IMR-90 (cell line): ENCODE measurements around the gene AGPAT3. TPM values are rescaled to one million over a fixed set of nuclear protein-coding genes. Genes with fewer than 3 reads are reported as not detected.

ENCODE experiments used
- ATAC-seq: fragments of 200-7000 bp; cut with Tn5 transposase; 2 replicates; pipeline ENCODE4 v1.9.1; 2020; ENCODE audit warnings: low read depth, mild to moderate bottlenecking, moderate library complexity
- BruUV-seq: library from RNA; stranded (reverse); fragments of 400-500 nt; replicated peaks from 2 replicates; lab custom pipeline; 2021; lab: Mats Ljungman, UMichigan
- CTCF ChIA-PET: fragments of 300-600 bp; formaldehyde crosslinking; extraction: SDS; loops from one replicate; lab custom pipeline; 2021; ENCODE audit warnings: antibody characterized with exemption; lab: Yijun Ruan, JAX
- POLR2A ChIA-PET: fragments of 300-600 bp; sonication (Branson Sonifier 250); formaldehyde crosslinking; loops from one replicate; lab custom pipeline; 2022; ENCODE audit warnings: antibody characterized with exemption; ENCODE audit not compliant: unreplicated experiment; lab: Charles Lee
- DNase-seq: peaks from one replicate; pipeline ENCODE4 v3.0.0; 2013
- H2AFZ ChIP-seq: replicated peaks from 2 replicates; pipeline ENCODE3; 2013; ENCODE audit warnings: low read length, mild to moderate bottlenecking; ENCODE audit not compliant: poor library complexity
- H2AK5ac ChIP-seq: 2 replicates; pipeline ENCODE4 v1.6.1; 2013; ENCODE audit warnings: low read depth, low read length, inconsistent platforms
- H2AK9ac ChIP-seq: replicated peaks from 2 replicates; pipeline ENCODE3; 2013; ENCODE audit warnings: mild to moderate bottlenecking, low read depth, low read length, moderate library complexity; ENCODE audit not compliant: poor library complexity
- H2BK120ac ChIP-seq: 2 replicates; pipeline ENCODE4 v1.6.1; 2013; ENCODE audit warnings: low read depth, low read length, inconsistent platforms
- H2BK15ac ChIP-seq: 3 replicates; pipeline ENCODE4 v1.6.1; 2013; ENCODE audit warnings: low read depth, low read length, inconsistent platforms
- H2BK20ac ChIP-seq: 2 replicates; pipeline ENCODE4 v1.6.1; 2013; ENCODE audit warnings: low read depth, mild to moderate bottlenecking, inconsistent platforms, low read length, moderate library complexity
- H2BK5ac ChIP-seq: 2 replicates; pipeline ENCODE4 v1.6.1; 2013; ENCODE audit warnings: mild to moderate bottlenecking, low read depth, low read length, inconsistent platforms; ENCODE audit not compliant: poor library complexity, severe bottlenecking
- H3K14ac ChIP-seq: replicated peaks from 2 replicates; pipeline ENCODE4 v1.6.1; 2013; ENCODE audit warnings: low read depth, low read length, inconsistent platforms
- H3K18ac ChIP-seq: 2 replicates; pipeline ENCODE4 v1.6.1; 2013; ENCODE audit warnings: low read depth, low read length, control low read depth
- H3K23ac ChIP-seq: 2 replicates; pipeline ENCODE4 v1.6.1; 2013; ENCODE audit warnings: low read depth, low read length, inconsistent platforms
- H3K27ac ChIP-seq: 2 replicates; pipeline ENCODE4 v1.5.1; 2013; ENCODE audit warnings: mild to moderate bottlenecking, control low read depth, low read length; ENCODE audit not compliant: insufficient read depth
- H3K27me3 ChIP-seq: 2 replicates; pipeline ENCODE4 v1.6.1; 2013; ENCODE audit warnings: low read length; ENCODE audit not compliant: control insufficient read depth, insufficient read depth
- H3K36me3 ChIP-seq: 2 replicates; pipeline ENCODE4 v1.6.1; 2013; ENCODE audit warnings: low read length, mixed read lengths; ENCODE audit not compliant: control insufficient read depth, insufficient read depth
- H3K4ac ChIP-seq: 2 replicates; pipeline ENCODE4 v1.6.1; 2013; ENCODE audit warnings: low read depth, low read length, inconsistent platforms
- H3K4me1 ChIP-seq: 2 replicates; pipeline ENCODE4 v1.6.1; 2013; ENCODE audit warnings: low read length, mixed read lengths; ENCODE audit not compliant: control insufficient read depth, insufficient read depth
- H3K4me2 ChIP-seq: 2 replicates; pipeline ENCODE4 v1.6.1; 2013; ENCODE audit warnings: low read depth, mild to moderate bottlenecking, control low read depth, low read length, moderate library complexity
- H3K4me3 ChIP-seq: 2 replicates; pipeline ENCODE4 v1.5.1; 2013; ENCODE audit warnings: low read depth, mild to moderate bottlenecking, control low read depth, low read length, moderate library complexity; ENCODE audit not compliant: insufficient read depth
- H3K56ac ChIP-seq: 2 replicates; pipeline ENCODE4 v1.6.1; 2013; ENCODE audit warnings: low read length, inconsistent platforms; ENCODE audit not compliant: insufficient read depth; ENCODE audit errors: extremely low read depth
- H3K79me1 ChIP-seq, 2 experiments: 2 replicates each; pipeline ENCODE4 v1.6.1; 2013; ENCODE audit warnings: low read length in 2 of 2, inconsistent platforms in 1 of 2, low read depth in 1 of 2
- H3K9ac ChIP-seq: 2 replicates; pipeline ENCODE4 v1.6.1; 2013; ENCODE audit warnings: low read depth, low read length, control low read depth
- H3K9me1 ChIP-seq: 2 replicates; pipeline ENCODE4 v1.6.1; 2013; ENCODE audit warnings: low read length, inconsistent platforms; ENCODE audit not compliant: insufficient read depth
- H3K9me3 ChIP-seq: 2 replicates; pipeline ENCODE4 v1.6.1; 2013; ENCODE audit warnings: low read length; ENCODE audit not compliant: control insufficient read depth, insufficient read depth
- H4K20me1 ChIP-seq: 2 replicates; pipeline ENCODE4 v1.6.1; 2013; ENCODE audit warnings: low read length, inconsistent platforms; ENCODE audit not compliant: insufficient read depth
- H4K5ac ChIP-seq: 2 replicates; pipeline ENCODE4 v1.6.1; 2013; ENCODE audit warnings: mild to moderate bottlenecking, low read depth, low read length, control low read depth
- H4K8ac ChIP-seq, 2 experiments: 2 replicates each; pipeline ENCODE4 v1.6.1; 2013; ENCODE audit warnings: low read depth in 2 of 2, low read length in 2 of 2, control low read depth in 1 of 2, inconsistent platforms in 1 of 2
- H4K91ac ChIP-seq: 2 replicates; pipeline ENCODE4 v1.6.1; 2013; ENCODE audit warnings: low read depth, low read length, inconsistent platforms; ENCODE audit not compliant: insufficient read depth
- BHLHE40 ChIP-seq: fragments of 150-350 bp; IDR thresholded peaks from 2 replicates; pipeline ENCODE4 v1.6.1; 2016; ENCODE audit warnings: mild to moderate bottlenecking, low read depth, low read length
- CHD1 ChIP-seq: IDR thresholded peaks from 2 replicates; pipeline ENCODE4 v1.6.1; 2012; ENCODE audit warnings: low read depth, low read length, improper control_type of control experiment
- FOS ChIP-seq: fragments of 150-350 bp; IDR thresholded peaks from 2 replicates; pipeline ENCODE4 v1.6.1; 2016; ENCODE audit warnings: low read depth, low read length
- MAFK ChIP-seq: IDR thresholded peaks from 2 replicates; pipeline ENCODE4 v1.6.1; 2012; ENCODE audit warnings: low read depth, low read length, improper control_type of control experiment
- MAZ ChIP-seq: IDR thresholded peaks from 2 replicates; pipeline ENCODE4 v1.6.1; 2012; ENCODE audit warnings: low read depth, mild to moderate bottlenecking, low read length, improper control_type of control experiment, moderate library complexity, borderline replicate concordance
- MXI1 ChIP-seq: IDR thresholded peaks from 2 replicates; pipeline ENCODE4 v1.6.1; 2012; ENCODE audit warnings: low read depth, mild to moderate bottlenecking, low read length, moderate library complexity, borderline replicate concordance
- NFE2L2 ChIP-seq: fragments of 150-350 bp; IDR thresholded peaks from 2 replicates; pipeline ENCODE4 v1.6.1; 2016; ENCODE audit warnings: low read depth, mild to moderate bottlenecking, low read length
- POLR2A ChIP-seq: IDR thresholded peaks from 2 replicates; pipeline ENCODE4 v1.6.1; 2012; ENCODE audit warnings: mild to moderate bottlenecking, low read depth, low read length
- RAD21 ChIP-seq: IDR thresholded peaks from 2 replicates; pipeline ENCODE4 v1.6.1; 2012; ENCODE audit warnings: low read length, improper control_type of control experiment
- RCOR1 ChIP-seq: IDR thresholded peaks from 2 replicates; pipeline ENCODE4 v1.6.1; 2012; ENCODE audit warnings: mild to moderate bottlenecking, low read length, improper control_type of control experiment; ENCODE audit not compliant: insufficient replicate concordance
- RFX5 ChIP-seq: IDR thresholded peaks from 2 replicates; pipeline ENCODE4 v1.8.0; 2012; ENCODE audit warnings: low read depth, mild to moderate bottlenecking, low read length, moderate library complexity
- WGBS, 2 experiments: methylation state at CpG; one replicate each; pipeline versions ENCODE4 v1.1.5 to v1.1.7; 2013; ENCODE audit warnings: missing lambda C conversion rate in 2 of 2; ENCODE audit not compliant: insufficient read length in 1 of 2; ENCODE audit errors: extremely low coverage in 2 of 2; 5-methylcytosine and 5-hydroxymethylcytosine counted together
- dilution Hi-C: fragments of 300-500 bp; cut with HindIII; formaldehyde crosslinking; loops from one replicate; pipeline ENCODE4 v1.14.3; 2018; ENCODE audit warnings: low sequenced_read_pairs; ENCODE audit not compliant: unreplicated experiment
- in situ Hi-C: fragments of 300-500 bp; cut with MboI; formaldehyde crosslinking; loops from 3 replicates; pipeline ENCODE4 v1.14.3; 2019; ENCODE audit warnings: low sequenced_read_pairs, inconsistent platforms, mixed read lengths
- intact Hi-C: fragments of 100-400 bp; cut with micrococcal nuclease; formaldehyde crosslinking; loops from 2 replicates; pipeline ENCODE4 v1.10.0; 2022
- polyA plus RNA-seq, 3 experiments: library from polyadenylated mRNA; depleted of rRNA; stranded (reverse); fragments of >200 nt; gene quantifications; 2 replicates each; pipeline ENCODE4 v1.2.3, GENCODE V29; 2012; ENCODE audit warnings: low replicate concordance in 1 of 3
- total RNA-seq: library from RNA; depleted of rRNA; stranded (reverse); fragments of >200 nt; gene quantifications from 2 replicates; pipeline ENCODE4 v1.2.3, GENCODE V29; 2012
- TF ChIP-seq, protein P1 (sequence below): fragments of 150-350 bp; IDR thresholded peaks from 2 replicates; pipeline ENCODE4 v1.6.1; 2016; ENCODE audit warnings: low read depth, mild to moderate bottlenecking, low read length, moderate library complexity, borderline replicate concordance
- TF ChIP-seq, protein P2 (sequence below): fragments of 150-350 bp; IDR thresholded peaks from 2 replicates; pipeline ENCODE4 v1.6.1; 2017; ENCODE audit warnings: mild to moderate bottlenecking, antibody characterized with exemption, low read length, low read depth

Gene AGPAT3
- total and polyA plus RNA-seq, 2 of the 4 experiments (the other 2 are of a cell fraction) = 27.1 to 38.7 TPM

DNA sequence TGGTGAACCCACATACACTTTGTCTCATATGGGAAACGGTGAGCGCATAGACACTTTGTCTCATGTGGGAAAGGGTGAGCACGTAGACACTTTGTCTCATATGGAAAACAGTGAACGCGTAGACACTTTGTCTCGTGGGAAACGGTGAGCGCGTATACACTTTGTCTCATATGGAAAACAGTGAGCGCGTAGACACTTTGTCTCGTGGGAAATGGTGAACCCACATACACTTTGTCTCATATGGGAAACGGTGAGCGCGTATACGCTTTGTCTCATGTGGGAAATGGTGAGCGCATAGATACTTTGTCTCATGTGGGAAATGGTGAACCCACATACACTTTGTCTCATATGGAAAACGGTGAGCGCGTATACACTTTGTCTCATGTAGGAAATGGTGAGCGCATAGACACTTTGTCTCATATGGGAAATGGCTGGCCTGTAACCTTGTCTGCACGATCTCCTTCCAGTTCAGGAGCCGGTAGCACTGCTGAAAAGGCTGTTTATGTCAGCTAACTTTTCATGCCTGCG lies 96.4 kb downstream of the AGPAT3 start:
- DNase-seq (no peak), ATAC-seq (no peak)
- no peak overlapping the region for H2BK20ac ChIP-seq
- intact Hi-C loops (no loop called here), dilution Hi-C loops (no loop called here), in situ Hi-C loops (no loop called here)
- H3K56ac ChIP-seq = no peak overlapping the region
- no peak overlapping the region for H3K18ac ChIP-seq
- peaks cover 6% of the 10 kb centered on the region for H3K4me1 ChIP-seq
- no peak overlapping the region for H4K91ac ChIP-seq
- WGBS, 2 experiments = 74% methylated on average over 12 of the region's 24 CpGs; no CpG with 5 or more reads in 1 of the 2 experiments
- no peak overlapping the region for H2AFZ ChIP-seq
- CTCF ChIA-PET = no interaction called here
- no peaks in the 10 kb centered on the region for H3K27me3 ChIP-seq
- peak overlapping the region; percentile 37 for H2AK9ac ChIP-seq
- H2BK15ac ChIP-seq = no peak overlapping the region
- peaks cover 30% of the 10 kb centered on the region for H4K20me1 ChIP-seq
- H4K5ac ChIP-seq = no peak overlapping the region
- H2BK5ac ChIP-seq = no peak overlapping the region
- BruUV-seq = no TSS peak
- H3K9me1 ChIP-seq = peaks cover 24% of the 10 kb centered on the region
- H3K27ac ChIP-seq = no peak overlapping the region
- no peak overlapping the region for H2AK5ac ChIP-seq
- H3K9me3 ChIP-seq = no peaks in the 10 kb centered on the region
- H2BK120ac ChIP-seq = no peak overlapping the region
- no peak overlapping the region for H3K23ac ChIP-seq
- no peak overlapping the region for H3K14ac ChIP-seq
- no peak overlapping the region for H3K4me3 ChIP-seq
- H3K9ac ChIP-seq = no peak overlapping the region
- H3K36me3 ChIP-seq = peaks cover 19% of the 10 kb centered on the region
- POLR2A ChIA-PET = no interaction called here
- no peak overlapping the region for H3K4me2 ChIP-seq
- H4K8ac ChIP-seq = no peak overlapping the region
- TF ChIP-seq CHD1 (no peak), RCOR1 (no peak), FOS (no peak), RFX5 (no peak), RAD21 (no peak), POLR2A (no peak), MAFK (no peak), MXI1 (no peak), NFE2L2 (no peak), BHLHE40 (no peak), MAZ (no peak)
- TF ChIP-seq, protein P1, sequence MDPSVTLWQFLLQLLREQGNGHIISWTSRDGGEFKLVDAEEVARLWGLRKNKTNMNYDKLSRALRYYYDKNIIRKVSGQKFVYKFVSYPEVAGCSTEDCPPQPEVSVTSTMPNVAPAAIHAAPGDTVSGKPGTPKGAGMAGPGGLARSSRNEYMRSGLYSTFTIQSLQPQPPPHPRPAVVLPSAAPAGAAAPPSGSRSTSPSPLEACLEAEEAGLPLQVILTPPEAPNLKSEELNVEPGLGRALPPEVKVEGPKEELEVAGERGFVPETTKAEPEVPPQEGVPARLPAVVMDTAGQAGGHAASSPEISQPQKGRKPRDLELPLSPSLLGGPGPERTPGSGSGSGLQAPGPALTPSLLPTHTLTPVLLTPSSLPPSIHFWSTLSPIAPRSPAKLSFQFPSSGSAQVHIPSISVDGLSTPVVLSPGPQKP = no peak
- TF ChIP-seq, protein P2, sequence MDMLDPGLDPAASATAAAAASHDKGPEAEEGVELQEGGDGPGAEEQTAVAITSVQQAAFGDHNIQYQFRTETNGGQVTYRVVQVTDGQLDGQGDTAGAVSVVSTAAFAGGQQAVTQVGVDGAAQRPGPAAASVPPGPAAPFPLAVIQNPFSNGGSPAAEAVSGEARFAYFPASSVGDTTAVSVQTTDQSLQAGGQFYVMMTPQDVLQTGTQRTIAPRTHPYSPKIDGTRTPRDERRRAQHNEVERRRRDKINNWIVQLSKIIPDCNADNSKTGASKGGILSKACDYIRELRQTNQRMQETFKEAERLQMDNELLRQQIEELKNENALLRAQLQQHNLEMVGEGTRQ = no peak
- H3K79me1 ChIP-seq = peaks cover 15 to 41% of the 10 kb centered on the region in 2 experiments
- no peak overlapping the region for H3K4ac ChIP-seq
